ENCODE data around the gene ZNF662.
A peak's percentile ranks its signal among the peaks of the same experiment; 100 is the strongest.
"Not testable (repeated sequence)": the region's sequence is repeated elsewhere in the genome, so short reads cannot be mapped to it uniquely, and the experiment has no call there.

Gene ZNF662

DNA sequence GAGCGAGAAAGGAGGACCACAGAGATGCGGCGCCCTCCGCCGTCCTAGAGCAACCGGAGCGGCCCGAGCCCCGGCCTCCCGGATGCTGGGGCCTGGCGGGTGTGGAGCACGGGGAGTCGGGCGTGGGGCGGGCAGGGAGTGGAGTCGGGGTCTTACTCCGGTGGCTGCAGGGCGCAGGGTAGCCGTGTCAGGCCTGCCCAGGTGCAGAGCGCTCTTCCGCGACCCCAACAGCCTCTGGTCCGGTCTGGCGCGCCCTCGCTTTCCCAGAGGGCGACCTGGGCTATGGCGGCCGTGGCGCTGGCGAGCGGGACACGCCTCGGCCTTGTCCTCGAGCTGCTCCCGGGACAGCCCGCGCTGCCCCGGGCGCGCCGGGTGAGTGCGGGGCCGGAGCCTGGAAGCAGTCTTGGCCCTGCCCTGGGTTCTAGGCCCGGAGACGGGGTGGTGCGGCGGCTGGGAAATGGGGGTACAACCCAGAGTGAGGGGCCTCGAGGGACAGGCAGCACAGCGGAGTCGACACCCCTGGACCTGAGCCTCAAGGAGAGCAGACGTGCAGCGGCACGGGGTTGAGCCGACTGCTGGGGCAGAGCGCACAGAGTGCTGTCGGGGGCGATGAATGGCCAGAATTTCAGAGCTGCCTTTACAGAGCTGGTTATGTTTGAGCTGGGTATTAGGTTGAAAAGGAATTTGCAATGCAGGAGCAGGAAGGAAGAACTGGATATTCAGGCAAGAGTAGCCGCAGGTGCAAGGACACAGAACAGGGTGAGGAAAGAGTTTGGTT is at the start of gene ZNF662:
Gene ZNF662 (plus strand): TSS at position 73 of the 778 bp plus-strand sequence. CDS start 1,973 bp downstream, outside the sequence.
- no peak for DNase-seq

DNA sequence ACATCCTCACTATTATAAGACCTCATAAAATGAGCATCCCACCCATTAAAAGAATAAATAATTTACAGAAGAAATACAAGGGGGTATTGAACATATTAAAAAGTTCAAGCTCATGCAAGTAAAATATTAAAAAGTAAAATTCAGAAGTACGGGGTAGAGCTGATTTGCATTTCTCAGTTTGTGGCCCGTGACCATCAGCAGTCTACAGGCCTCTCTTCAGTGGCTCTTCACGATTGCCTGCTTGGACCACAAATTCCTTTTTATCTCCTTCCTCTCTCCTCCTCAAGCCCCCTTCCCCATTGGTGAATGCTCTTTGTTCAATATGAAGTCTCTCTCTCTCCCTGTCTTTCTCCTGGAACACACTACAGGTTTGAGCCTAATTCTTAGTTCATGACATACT is 49.4 kb upstream of the ZNF662 start:
- DNase-seq = no peak

DNA sequence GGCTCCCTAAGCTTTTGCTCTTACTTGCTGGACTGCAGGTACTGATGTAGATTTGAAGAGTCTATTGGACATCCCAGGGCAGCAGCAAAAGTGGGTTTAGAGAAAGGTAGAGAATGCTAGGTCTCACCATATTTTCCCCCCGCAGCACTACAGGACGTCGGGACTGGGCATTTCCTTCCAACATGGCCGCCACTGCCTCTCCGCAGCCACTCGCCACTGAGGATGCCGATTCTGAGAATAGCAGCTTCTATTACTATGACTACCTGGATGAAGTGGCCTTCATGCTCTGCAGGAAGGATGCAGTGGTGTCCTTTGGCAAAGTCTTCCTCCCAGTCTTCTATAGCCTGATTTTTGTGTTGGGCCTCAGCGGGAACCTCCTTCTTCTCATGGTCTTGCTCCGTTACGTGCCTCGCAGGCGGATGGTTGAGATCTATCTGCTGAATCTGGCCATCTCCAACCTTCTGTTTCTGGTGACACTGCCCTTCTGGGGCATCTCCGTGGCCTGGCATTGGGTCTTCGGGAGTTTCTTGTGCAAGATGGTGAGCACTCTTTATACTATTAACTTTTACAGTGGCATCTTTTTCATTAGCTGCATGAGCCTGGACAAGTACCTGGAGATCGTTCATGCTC is 41.5 kb upstream of the ZNF662 start:
- DNase-seq = no peak

DNA sequence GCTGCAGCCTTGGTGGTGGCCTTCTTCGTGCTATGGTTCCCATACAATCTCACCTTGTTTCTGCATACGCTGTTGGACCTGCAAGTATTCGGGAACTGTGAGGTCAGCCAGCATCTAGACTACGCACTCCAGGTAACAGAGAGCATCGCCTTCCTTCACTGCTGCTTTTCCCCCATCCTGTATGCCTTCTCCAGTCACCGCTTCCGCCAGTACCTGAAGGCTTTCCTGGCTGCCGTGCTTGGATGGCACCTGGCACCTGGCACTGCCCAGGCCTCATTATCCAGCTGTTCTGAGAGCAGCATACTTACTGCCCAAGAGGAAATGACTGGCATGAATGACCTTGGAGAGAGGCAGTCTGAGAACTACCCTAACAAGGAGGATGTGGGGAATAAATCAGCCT is 40.7 kb upstream of the ZNF662 start:
- DNase-seq = no peak

DNA sequence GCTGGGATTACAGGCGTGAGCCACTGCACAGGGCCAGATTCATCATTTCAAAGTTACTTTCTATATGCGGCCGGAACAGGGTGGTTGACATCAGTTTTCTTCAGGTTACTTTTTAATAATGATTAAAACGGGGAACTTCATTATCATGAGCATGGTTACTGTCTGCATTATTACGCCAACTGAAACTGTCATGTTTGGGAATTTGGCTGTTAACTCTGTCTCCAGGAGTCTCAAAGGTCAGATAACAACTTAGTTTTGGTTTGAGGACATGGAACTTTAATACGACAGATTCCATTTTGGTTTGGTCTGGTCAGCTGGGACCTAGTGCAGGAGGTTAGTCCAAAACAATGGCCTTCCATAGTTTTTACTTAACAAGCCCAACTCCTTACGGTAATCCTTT is 38.8 kb upstream of the ZNF662 start:
- DNase-seq = no peak

DNA sequence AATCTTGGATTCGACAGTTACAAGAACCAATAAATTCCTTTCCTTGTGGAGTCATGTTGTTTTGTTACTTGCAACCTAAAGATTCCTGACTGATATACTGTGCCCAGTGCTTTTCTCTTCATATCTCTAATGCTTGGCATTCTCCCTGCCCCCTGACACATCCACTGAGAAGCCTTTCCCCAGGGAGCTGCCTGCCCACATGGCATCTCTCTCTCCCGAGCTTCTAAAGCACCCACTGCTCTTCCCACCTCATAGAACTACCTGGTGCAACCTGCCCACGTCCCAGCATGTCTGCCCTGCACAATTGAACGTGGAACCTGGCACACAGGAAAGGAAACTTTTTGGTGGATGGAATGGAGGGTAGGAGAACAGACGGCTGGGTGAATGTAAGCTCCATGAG is 37.1 kb upstream of the ZNF662 start:
- DNase-seq = no peak

DNA sequence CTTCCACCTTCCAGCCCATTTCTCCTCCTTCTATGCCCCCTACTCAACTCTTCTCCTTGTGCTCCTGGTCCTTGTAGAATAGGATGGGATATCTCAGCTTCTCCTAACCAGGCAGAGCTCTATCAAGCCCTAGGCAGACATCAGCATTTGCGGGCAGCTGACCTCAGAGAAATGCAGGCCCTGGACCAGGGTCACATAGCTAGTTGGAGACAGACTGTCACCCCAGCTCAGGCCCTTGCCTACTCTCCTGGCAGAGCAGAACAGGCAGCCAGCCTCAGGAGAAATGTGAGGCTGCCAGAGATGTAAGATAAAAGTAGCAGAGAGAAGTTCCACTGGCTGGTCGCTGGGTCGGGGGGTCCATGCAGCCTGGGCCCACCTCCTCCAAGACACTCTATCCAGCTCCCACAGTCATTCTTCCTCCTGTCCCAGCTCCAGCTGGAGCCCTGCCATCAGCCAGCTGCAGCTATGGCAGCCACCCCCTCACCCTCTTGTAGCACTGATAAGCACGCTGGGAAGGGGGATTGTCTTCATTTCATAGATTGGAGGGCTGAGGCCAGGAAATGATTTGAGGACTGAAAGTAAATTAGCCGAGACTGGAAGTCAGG is 34.2 kb upstream of the ZNF662 start:
- no peak for DNase-seq

DNA sequence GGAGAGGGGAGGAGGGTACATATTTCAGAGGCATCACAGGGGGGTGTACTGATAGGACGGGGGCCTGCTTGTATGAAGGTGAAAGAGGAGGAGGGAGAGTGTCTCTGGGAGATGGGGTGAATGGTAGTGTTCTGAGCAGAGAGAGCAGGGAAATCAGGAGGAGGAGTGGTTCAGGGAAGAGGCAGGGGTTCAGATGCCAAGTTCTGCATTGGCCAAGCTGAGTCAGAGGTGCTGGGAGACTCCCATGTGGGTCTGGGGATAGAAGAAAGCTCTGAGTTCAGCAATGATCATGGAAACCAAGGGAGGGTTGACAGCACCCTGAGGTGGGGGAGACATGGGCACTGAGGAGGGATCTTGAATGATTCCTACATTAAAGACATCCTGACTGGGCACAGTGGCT is 33.2 kb upstream of the ZNF662 start:
- DNase-seq = no peak

DNA sequence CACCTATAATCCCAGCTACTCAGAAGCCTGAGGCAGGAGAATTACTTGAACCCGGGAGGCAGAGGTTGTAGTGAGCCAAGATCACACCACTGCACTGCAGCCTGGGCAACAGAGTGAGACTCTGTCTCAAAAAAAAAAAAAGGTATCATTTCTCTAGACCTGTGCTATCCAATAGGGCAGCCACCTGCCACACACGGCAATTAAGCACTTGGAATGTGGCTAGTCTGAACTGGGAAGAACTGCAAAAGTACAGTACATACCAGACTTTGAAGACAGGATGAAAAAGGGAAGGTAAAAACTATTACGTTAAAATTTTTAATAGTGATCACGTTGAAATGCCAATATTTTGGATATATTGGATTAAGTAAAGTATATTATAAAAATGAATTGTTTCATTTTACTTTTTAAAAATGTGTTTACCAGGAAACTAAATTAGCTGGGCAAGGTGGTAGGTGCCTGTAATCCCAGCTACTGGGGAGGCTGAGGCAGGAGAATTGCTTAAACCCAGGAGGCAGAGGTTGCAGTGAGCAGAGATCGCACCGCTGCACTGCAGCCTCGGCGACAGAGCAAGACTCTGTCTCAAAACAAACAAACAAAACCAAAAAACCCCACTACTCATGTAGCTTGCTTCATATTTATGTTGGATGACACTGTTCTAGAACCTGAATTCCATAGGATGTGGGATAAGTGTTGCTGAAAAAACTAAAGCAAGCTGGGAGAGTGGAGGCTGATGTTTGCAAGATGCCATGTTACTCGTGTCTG is 32.5 kb upstream of the ZNF662 start:
- DNase-seq = no peak

DNA sequence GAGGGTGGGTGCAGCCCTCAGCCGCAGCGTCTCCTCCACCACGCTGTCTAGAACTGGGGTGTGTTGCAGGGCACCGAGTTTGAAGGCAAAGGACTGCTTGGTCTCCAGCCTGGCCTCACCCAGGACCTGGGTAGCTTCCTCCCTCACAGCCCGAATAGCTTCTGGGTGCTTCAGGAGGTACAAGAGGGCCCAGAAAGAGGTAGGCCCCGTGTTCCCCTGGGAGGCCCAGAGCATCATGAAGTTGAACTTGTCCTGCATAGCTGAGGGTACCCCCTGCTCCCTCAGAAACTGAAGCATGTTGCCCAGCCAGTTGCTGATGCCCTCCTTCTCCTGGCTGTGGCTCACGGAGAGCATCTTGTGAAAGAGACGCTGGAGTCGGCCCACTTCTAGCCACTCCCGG is 31.2 kb upstream of the ZNF662 start:
- DNase-seq = no peak

DNA sequence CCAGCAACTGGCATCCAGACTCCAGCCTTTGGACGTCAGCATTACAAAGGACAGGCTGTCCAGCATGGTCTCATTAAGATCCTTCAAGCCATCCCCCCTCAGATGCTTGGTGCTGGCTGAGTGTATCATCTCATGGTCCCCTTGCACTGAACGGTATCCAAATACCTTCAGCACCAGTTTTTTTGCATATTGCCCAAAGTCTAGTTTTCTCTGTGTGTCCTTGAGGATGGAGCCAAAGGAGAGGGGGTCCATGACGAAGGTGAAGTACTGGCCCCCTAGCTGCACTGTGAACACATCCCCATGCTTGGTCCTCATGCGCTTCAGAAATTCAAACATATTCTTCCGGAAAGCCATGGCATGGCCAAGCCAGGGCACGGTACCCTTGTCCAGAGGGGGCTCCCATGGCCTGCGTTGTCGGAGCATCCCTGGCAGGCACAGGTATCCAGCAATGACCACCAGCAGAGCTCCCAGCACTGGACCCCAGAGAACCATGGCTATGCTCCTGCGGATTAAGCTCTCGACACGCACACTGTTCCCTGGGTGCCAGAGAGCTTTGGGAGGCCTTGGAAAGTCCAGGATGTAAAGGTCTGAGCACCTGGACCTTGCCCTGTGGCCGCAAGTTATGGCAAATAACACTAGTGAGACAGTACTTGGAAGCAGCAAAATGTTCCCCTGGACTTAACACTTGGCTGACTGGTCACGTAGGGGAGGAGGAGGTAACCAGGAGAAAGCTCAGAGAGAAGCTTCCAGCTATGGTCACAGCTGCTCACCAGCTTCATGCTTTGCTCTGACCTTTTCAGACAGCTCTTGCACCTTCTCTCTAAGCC is 30.4 kb upstream of the ZNF662 start, which contains the start of gene CYP8B1:
Gene CYP8B1 (minus strand): TSS at position 555 of the 827 bp plus-strand sequence. CDS start 63 bp downstream, at position 492.
- no peak for DNase-seq

DNA sequence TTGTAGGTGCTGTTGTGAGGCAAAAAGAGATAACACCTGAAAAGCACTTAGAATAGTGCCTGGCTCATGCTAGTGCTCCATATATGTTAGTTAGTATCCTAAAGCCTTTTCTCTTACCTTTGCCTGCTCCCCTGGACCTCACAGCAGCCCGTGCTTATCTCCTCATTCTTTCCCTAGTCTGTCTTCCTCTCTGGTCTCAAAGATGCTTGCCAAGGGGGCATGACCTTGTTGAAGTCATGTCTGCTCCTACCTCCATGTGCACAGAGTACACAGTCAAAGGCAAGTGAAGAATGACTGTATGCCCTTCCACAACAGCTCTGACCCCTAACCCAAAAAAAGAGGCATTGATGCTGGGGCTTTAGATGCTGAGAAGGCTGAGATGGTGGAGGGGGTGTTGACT is 29.5 kb upstream of the ZNF662 start:
- no peak for DNase-seq

DNA sequence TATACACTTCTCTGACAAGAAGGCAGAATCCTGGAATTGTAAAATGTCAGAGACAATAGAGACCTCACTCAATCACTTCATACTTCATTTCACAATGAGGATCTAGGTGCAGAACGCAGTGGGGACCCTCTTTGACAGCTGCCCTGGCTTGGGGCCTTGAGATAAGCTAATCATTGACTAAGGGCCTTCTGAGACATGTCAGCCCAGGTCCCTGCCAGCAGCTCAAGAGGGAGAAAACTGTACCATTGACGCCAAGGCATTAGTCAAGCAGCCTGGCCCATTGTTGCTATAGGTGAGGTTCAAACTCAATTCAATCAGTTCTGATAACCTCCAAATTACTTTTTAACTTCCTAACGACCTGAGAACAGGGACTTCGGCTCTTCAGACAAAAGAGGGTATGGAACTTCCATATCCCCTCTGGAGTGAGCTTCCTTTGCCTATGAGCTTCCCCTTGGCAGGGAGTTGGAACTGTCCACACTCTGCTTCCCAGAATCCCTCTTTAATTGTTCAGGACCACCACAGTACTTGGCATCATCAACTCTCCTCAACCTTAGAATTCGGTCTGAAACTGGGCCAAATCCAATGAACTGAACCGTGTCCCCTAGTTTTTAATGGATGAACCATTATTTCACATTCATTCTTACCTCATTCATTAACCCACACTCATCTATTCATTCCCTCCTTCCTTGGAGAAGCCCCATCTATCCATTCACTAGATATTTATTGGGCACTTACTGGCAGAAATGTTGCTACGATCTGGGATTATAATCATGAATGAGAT is 28.8 kb upstream of the ZNF662 start:
- no peak for DNase-seq

DNA sequence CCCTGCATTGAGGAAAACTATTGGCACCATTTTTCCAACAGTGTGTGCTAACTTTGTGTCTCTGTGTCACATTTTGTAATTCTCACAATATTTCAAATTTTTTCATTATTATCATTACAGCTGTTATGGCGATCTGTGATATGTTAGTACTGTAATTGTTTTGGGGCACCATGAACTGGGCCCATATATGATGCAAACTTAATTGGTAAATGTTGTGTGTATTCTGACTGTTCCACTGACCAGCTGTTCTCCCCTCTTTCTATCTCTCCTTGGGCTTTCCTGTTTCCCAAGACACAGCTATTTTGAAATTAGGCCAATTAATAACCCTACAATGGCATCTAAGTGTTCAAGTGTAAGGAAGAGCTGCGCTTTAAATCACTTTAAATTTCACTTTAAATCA is 28.1 kb upstream of the ZNF662 start:
- DNase-seq = no peak

DNA sequence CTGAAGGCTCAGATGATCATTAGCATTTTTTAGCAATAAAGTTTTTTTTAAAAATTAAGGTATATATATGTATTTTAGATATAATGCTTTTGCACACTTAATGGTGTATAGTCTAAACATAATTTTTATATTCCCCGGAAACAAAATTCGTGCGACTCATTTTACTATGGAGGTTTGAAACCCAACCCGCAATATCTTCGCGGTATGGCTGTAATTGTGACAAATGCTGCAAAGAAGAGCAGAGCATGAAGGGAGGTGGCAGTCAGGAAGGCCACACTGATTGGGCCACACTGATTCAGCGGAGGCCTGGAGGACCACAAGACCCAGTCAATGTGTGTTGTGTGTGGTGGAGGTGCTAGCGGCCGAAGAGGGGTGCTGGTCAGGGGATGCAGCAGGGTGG is 25.8 kb upstream of the ZNF662 start:
- no peak for DNase-seq

DNA sequence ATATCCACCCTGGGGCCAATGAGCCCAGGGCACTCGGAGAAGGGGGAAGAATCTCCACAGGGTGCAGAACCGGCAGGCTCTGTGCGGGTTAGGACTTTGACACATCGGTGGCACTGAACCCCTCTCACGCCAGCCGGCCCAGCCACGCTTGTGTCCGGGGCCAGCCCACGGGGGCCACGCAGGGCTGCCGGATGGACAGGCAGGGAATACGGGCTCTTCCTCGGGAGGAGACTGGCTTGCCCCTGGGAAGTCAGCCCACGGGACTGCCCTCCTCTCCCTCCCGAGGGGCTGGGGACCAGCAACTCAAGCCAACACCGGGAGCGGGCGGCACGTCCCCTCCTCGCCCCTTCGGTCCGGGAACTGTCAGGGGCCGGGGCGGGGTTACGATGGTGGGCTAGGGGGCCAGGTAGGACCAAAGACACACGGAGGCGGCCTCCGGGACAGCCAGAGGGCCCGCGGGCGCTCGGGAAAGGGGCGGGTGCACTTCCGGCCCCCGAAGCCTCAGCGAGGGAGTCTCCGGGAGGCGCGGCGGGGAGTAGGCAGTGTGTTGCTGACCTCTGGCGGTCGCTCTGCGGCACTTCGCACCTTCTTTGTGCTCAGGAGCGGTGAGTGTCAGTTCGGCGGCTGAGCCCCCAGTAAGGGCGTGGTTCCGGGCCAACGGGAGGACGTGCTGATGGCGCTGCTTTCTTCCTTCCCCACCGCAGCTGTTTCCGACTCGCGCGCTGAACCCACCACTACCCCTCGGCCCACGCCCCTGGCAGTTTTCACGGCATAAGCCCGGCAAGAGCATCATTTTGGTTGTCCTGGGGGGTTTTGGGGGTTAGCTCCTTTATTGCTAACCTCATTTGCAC is 25.1 kb upstream of the ZNF662 start:
- DNase-seq = peak; percentile 73

DNA sequence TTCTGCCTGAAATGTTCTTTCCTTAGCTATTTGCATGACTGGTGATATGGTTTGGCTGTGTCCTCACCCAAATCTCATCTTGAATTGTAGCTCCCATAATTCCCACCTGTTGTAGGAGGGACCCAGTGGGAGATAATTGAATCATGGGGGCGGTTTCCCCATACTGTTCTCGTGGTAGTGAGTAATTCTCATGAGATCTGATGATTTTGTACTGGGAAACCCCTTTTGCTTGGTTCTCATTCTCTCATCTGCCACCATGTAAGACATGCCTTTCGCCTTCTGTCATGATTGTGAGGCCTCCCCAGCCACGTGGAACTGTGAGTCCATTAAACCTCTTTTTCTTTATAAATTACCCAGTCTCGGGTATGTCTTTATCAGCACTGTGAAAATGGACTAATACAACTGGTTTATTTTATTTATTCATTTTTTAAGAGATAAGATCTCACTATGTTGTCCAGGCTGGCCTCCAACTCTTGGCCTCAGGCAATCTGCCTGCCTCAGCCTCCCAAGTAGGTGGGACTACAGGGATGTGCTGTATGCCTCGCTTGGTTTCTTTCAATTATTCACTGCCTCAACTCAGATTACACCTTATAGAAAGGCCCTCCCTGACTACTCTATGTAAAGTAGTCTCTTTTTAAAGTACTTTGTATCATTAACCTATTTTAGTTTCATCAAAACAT is 22.6 kb upstream of the ZNF662 start:
- not testable (repeated sequence) for DNase-seq

DNA sequence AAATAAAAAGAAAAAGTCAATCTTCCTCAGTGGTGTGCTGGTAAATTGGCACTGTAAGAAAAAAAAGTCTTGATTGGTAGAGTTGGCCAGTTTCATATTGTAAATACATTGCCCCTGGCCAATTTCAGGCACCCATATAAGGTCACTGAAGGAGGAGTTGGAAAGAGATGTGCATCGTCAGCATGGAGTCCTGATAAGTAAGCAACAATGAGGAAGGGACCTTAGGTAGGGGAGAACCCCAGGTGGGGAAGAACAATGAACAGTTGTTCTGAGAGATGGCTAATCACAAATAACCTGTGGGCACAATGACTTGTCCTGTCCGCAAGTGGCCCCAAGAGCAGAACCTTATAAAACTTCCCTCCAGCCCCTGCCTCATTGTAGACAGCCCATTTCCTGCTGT is 21.6 kb upstream of the ZNF662 start:
- no peak for DNase-seq

DNA sequence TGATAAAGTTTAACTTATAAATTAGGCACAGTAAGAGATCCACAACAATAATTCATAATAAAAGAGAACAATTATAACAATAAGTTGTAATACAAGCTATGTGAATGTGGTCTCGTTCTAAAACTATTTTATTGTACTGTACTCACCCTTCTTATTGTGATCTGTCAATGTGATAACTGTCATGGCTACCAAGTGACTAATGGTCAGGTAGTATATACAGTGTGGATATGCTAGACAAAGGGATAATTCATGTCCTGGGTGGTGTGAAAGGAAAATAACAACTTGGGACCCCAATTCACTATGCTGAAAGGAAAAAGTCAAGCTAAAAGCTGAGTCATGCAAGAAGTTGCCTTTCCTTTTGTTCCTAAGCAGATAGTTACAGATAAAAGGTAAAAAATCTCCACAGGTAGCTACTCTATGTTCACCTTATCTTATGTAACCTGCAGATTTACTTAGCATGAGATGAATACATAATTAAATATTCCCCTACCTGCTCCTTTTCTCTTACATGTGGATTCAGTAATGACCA is 19.6 kb upstream of the ZNF662 start:
- DNase-seq = no peak

DNA sequence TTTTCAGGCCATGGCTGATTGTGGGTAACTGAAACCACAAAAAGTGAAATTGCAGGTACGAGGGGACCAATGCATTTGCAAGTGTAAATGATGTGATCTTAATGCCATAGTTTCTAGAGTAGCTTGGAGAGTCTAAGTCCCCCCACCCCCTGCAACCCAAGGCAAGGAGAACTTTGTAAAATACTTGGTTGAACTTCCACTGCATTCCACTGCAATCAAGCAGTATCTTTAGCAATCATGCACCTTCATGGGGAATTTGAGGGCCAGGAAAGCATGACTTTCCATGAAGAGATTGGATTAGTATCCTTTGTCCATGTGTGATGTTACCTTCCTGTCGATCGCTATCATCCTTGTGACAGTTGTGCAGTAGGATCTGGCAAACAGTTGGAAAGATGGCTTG is 18.9 kb upstream of the ZNF662 start:
- DNase-seq = no peak
